Measurements from ENCODE around the gene WASL.

GRCh38 chr7:123791001-123791400, 42.2 kb upstream of the WASL start:
- TF ChIP-seq, protein P1, sequence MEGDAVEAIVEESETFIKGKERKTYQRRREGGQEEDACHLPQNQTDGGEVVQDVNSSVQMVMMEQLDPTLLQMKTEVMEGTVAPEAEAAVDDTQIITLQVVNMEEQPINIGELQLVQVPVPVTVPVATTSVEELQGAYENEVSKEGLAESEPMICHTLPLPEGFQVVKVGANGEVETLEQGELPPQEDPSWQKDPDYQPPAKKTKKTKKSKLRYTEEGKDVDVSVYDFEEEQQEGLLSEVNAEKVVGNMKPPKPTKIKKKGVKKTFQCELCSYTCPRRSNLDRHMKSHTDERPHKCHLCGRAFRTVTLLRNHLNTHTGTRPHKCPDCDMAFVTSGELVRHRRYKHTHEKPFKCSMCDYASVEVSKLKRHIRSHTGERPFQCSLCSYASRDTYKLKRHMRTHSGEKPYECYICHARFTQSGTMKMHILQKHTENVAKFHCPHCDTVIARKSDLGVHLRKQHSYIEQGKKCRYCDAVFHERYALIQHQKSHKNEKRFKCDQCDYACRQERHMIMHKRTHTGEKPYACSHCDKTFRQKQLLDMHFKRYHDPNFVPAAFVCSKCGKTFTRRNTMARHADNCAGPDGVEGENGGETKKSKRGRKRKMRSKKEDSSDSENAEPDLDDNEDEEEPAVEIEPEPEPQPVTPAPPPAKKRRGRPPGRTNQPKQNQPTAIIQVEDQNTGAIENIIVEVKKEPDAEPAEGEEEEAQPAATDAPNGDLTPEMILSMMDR (conservative IDR thresholded peaks at IDR 0.05; ENCODE audit: low read depth, low read length), result no peak
- no peak for TF ChIP-seq EZH2 (IDR thresholded peaks at IDR 0.05; ENCODE audit: borderline replicate concordance, low read depth, low read length, poor library complexity, severe bottlenecking)

All from A673 (cell line).